ENCODE data around the gene AGK.

DNA sequence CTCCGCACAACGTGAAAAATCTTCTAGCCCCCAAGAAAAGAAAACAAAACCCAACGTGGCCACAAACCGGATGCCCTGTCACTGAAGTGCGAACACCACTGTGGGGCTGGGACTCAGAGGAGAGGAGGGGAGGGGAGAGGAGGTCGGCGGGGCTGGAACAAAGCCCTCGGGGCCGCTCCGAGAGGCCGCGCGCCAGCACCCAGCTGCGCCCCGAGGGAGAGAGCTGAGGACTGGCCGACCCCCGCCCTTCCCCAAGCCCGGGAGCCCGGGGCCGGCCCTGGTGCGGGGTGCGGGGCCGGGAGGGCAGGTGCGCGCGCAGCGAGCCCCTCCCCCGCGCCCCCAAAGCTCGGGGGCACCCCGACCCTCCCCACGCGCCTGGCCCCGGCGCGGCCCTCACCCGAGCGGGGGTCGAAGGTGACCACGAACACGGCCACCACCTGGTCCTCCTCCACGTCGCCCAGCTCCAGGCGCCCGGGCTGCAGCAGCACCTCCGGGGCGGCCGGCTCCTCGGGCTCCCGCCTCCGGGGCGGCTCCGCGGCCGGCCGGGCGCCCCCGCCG lies 150.4 kb downstream of the AGK start:
- TF ChIP-seq, protein P1, sequence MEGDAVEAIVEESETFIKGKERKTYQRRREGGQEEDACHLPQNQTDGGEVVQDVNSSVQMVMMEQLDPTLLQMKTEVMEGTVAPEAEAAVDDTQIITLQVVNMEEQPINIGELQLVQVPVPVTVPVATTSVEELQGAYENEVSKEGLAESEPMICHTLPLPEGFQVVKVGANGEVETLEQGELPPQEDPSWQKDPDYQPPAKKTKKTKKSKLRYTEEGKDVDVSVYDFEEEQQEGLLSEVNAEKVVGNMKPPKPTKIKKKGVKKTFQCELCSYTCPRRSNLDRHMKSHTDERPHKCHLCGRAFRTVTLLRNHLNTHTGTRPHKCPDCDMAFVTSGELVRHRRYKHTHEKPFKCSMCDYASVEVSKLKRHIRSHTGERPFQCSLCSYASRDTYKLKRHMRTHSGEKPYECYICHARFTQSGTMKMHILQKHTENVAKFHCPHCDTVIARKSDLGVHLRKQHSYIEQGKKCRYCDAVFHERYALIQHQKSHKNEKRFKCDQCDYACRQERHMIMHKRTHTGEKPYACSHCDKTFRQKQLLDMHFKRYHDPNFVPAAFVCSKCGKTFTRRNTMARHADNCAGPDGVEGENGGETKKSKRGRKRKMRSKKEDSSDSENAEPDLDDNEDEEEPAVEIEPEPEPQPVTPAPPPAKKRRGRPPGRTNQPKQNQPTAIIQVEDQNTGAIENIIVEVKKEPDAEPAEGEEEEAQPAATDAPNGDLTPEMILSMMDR (IDR thresholded peaks at IDR 0.05; ENCODE audit: insufficient read depth, low read length): no peak
- no peak for TF ChIP-seq POLR2AphosphoS5 (IDR thresholded peaks at IDR 0.05; ENCODE audit: low read depth)
- TF ChIP-seq, protein P2, sequence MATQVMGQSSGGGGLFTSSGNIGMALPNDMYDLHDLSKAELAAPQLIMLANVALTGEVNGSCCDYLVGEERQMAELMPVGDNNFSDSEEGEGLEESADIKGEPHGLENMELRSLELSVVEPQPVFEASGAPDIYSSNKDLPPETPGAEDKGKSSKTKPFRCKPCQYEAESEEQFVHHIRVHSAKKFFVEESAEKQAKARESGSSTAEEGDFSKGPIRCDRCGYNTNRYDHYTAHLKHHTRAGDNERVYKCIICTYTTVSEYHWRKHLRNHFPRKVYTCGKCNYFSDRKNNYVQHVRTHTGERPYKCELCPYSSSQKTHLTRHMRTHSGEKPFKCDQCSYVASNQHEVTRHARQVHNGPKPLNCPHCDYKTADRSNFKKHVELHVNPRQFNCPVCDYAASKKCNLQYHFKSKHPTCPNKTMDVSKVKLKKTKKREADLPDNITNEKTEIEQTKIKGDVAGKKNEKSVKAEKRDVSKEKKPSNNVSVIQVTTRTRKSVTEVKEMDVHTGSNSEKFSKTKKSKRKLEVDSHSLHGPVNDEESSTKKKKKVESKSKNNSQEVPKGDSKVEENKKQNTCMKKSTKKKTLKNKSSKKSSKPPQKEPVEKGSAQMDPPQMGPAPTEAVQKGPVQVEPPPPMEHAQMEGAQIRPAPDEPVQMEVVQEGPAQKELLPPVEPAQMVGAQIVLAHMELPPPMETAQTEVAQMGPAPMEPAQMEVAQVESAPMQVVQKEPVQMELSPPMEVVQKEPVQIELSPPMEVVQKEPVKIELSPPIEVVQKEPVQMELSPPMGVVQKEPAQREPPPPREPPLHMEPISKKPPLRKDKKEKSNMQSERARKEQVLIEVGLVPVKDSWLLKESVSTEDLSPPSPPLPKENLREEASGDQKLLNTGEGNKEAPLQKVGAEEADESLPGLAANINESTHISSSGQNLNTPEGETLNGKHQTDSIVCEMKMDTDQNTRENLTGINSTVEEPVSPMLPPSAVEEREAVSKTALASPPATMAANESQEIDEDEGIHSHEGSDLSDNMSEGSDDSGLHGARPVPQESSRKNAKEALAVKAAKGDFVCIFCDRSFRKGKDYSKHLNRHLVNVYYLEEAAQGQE (IDR thresholded peaks at IDR 0.05; ENCODE audit: insufficient replicate concordance, low read depth): no peak
- TF ChIP-seq SPI1 (IDR thresholded peaks at IDR 0.05; ENCODE audit: borderline replicate concordance, low read depth): no peak

Data from HL-60 (cell line).